Activated CD4-positive, CD25-positive, alpha-beta regulatory T cell treated with anti-CD3 and anti-CD28 coated beads, Interleukin-2, amount 50 U/mL, for 24 hours (primary cell): ENCODE data around the gene LAMB2.

Experiments used
- ATAC-seq, 2 donors: fragments of 150-1000 bp; cut with Tn5 transposase; one replicate each; pipeline ENCODE4 v1.10.0; 2021; ENCODE audit warnings: mild to moderate bottlenecking in 1 of 2, moderate library complexity in 1 of 2

LAMB2 gene

DNA sequence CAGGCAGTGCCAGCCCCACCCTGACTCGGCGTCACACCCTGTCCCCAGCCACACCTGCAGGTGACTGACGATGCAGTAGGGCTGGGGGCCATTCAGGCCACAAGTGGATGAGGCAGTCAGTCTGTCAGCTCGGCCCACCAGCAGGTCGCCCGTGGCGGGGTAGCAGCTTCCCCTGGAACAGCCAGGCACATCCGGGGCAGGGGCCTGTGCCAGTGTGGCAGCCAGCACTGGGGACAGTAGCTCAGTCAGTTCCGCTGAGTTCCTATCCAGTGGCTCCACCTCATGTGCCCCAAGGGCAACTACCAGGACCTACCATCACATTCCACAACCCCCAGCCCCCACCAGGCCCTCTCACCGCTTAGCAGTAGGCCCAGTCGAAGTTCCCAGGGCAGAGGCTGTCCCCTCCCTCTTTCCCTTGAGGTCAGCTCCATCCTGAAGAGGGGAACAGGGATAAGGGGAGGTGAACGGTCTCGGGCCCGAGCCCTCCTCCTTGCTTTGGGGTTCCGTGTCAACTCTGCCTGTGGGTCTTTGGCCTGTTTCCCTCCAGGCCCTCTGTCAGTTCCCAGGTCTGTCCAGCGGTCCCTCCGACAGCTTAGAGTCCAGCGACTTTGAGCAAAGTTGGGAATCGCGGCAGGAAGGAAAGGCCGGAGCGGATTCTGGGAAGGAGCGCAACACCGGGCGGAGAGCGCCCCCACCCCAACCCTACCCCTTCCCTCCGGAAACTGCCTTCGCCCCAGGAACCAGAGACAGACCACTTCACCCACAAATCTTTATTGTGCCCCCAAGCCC, at the start of gene LAMB2:
TSS of gene LAMB2 (minus strand) at position 614 of the 789 bp plus-strand sequence. CDS start at position 431, 183 bp downstream.
- ATAC-seq, result no peak

DNA sequence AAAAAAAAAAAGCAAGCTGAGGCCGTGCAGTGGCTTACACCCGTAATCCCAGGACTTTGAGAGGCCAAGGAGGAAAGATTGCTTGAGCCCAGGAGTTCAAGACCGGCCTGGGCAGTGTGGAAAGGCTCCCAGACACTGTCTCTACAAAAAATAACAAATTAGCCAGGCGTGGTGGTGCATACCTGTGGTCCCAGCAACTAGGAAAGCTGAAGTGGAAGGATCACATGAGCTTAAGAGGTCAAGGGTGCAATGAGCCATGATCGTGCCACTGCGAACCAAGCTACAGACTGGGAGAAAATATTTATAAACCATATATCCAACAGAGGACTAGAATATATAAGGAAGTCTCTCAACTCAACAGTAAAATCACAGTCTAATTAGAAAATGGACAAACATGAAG, 48.5 kb upstream of the LAMB2 start:
- no peak for ATAC-seq

DNA sequence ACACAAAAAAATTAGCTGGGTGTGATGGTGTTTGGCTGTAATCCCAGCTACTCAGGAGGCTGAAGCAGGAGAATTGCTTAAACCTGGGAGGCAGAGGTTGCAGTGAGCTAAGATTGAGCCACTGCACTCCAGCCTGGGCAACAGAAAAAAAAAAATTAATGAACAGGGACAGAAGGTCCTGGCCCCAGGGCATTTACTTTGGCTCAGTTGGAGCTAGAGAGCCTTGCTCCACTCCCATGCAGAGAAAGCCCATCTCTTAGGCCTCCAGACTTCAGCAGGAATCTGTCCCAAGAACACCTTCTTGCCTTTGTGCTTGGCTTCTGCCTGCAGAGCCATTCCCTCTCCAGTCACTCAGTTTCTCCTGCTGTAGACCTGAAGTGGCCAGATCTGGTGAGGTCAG, 47.3 kb upstream of the LAMB2 start:
- no peak for ATAC-seq

GRCh38 chr3:49177073-49177472, 44.2 kb upstream of the LAMB2 start:
- ATAC-seq, result no peak

DNA sequence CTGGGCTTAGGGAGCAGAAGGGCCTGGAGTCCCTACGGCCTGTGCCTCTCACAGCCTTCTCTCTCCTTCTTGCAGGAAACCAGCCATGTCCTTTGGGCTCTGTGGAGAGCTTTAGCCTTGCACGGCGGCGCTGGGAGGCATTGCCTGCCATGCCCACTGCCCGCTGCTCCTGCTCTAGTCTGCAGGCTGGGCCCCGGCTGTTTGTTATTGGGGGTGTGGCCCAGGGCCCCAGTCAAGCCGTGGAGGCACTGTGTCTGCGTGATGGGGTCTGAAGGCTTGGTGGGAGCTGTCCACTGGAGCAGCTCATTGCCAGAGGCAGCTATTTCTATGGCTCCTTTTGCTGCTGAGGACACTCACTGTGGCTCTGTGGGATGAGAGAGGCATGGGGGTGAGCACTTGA, 42.7 kb upstream of the LAMB2 start:
- ATAC-seq, result no peak

DNA sequence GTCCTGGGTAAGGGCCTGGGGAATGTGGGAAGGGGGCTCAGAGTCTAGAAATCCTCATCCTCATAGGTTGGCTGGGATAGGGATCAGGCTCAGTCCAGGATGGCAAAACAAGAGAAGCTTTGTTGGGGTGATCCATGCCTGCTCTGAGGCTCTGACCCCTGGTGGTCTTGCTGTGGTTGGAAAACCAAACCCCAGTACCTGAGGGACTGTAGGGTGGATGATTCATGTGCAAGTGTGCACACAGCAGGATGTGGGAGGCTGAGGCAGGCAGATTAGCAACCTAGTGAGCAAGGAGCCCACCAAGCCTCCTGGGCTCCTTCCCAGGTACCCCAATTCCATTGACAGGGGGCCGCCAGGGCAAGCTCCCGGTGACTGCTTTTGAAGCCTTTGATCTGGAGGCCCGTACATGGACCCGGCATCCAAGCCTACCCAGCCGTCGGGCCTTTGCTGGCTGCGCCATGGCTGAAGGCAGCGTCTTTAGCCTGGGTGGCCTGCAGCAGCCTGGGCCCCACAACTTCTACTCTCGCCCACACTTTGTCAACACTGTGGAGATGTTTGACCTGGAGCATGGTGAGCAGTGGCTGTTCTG, 41.6 kb upstream of the LAMB2 start:
- no peak for ATAC-seq

DNA sequence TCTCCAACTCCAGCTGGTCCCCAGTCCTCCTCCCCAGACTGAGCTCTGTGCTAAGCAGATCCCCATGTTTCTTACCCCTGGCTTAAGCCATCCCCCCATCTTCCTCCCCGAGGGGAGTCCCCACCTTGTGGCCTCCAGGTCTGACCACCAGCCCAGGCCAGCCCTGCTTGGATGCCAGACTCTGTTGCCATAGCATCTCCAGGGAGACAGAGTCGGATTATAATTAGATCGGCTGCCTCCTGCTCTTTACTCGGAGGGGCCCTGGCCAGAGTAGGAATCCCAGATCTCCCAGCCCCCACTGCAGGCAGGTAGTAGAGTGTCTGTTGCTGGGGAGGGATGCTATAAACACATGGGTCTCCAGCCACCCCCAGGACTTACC, 40.9 kb upstream of the LAMB2 start:
- ATAC-seq, result no peak

GRCh38 chr3:49173116-49173791, 40.4 kb upstream of the LAMB2 start:
- ATAC-seq, result no peak

DNA sequence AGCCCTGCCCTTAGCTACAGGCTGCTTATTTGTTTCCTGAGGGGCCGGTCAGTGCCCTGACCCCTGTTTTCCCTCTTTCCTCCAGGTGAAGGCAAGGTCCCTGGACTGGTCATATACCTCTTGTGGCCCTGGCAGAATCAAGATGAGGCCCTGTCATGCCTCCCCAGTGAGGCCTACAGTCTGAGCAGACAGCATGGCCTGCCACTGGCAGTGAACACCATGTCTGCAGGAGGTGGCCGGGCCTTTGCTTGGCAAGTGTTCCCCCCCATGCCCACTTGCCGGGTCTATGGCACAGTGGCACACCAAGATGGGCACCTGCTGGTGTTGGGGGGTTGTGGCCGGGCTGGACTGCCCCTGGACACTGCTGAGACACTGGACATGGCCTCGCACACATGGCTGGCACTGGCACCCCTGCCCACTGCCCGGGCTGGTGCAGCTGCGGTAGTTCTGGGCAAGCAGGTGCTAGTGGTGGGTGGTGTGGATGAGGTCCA, 39.7 kb upstream of the LAMB2 start:
- ATAC-seq, result no peak

GRCh38 chr3:49171775-49172500, 39.1 kb upstream of the LAMB2 start:
- ATAC-seq, result no peak

- peak; percentile 79 to 83 for ATAC-seq
Measured at GRCh38 chr3:49171119-49171774, 38.4 kb upstream of the LAMB2 start, which contains the start of gene KLHDC8B. TSS of gene KLHDC8B (plus strand) at chr3:49171598. CDS start at chr3:49172770, 1,172 bp downstream.

DNA sequence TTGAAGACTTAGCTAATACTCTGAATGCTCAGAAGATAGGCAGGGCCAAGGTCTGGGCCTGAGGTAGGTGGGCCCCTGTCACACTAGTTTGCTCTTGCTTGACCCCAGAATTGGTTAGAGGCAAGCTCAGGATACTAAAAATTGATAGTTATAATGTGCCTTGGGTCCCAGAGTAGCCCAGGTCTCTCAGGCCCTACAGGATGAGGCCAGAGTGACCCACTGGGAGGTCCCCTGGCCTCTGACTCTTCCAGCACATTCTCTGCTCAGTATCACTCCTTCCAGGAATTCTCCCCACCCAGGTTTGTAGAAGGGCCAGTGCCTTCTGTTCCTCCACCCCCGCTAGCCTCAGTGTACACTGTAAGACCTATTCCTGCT, 37.9 kb upstream of the LAMB2 start:
- no peak for ATAC-seq

DNA sequence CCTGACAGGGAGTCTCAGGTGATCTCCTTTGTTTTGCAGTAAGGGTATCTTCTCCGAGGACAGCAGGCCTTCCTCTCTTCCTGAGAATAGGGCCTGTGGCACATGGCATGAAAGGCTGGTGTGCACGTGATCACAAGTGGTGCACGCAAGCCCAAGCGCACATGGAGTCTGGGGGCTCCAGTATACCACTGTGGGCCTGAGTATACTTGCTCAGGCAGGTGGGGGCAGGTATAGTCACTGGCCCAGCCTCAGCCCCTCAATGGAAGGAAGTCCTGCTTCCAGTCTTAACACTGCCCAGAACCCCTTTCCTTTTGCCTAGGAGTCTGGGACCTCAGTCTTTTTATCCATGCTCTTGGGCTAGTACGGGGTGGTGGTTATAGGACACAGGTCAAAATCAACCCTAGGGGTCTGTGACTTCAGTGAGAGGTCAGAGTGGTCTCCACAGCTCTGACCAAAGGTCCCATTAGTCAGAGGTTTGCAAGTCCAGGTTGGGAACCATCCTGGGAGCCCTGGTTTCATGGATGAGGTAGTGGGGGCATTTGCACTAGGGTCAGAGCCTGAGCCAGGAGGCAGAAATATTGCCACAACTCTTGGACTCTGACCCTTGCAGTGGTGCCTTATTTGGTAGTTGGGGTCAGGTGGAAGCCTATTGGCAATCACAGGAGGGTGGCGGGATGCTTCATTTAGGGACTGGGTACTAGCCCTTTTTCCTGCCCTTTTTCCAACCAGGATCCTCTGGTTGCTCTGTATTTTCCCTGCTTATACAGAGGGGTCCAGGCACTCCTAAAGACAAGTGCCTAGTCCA, 34.1 kb upstream of the LAMB2 start:
- no peak for ATAC-seq

DNA sequence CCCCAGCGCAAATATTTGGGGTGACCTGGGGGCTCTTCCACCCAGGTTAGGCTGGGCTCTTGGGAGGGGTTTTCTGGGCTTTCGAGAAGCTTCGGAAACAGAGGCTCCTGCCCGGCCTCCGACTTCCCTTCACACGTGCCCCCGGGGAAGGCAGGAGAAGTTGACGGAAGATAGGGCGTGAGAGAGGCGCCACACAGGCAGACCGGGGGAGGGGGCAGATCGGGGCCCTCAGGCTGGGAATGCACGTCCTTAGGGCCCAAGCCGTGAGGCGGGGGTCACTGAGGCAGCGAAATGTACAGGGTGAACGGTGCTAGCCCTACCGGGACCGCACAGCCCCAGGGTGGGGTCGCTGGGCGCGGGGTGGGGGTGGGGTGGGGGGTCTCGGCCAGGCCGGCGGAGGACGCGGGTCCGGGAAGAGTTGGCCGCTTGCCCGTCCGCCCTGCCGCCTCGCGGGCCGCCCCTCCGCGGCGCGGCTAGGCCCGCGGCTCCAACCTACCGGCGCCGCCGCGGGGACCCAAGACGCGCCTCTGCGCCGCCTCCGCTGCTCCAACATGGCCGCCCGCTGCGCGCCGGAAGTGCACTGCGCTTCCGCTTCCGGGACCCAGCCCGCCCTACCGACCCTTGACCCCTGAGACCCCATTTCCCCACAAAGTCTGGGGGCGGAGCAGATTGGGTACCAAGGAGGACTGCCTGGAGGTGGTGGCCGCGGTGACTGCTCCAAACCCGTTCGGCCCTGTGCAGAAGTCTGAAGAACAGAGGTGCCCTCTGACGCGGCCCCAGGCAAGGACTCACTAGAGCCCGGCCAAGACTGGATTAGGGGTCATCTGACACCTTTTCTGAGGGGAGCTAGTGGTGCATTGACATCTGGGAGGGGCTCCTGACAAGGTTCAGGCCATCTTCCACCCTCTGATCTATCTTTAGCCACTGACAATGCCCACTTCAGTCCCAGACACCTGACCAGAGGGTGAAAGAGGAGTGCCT, 33.2 kb upstream of the LAMB2 start, which contains the start of gene CCDC71:
TSS of gene CCDC71 (minus strand) at position 561 of the 981 bp plus-strand sequence. CDS start 2,123 bp downstream, outside the sequence.
- peak; percentile 83 for ATAC-seq

GRCh38 chr3:49164983-49165720, 32.3 kb upstream of the LAMB2 start:
- ATAC-seq, result no peak

- ATAC-seq, result no peak
Measured at GRCh38 chr3:49163609-49164008, 30.8 kb upstream of the LAMB2 start.

DNA sequence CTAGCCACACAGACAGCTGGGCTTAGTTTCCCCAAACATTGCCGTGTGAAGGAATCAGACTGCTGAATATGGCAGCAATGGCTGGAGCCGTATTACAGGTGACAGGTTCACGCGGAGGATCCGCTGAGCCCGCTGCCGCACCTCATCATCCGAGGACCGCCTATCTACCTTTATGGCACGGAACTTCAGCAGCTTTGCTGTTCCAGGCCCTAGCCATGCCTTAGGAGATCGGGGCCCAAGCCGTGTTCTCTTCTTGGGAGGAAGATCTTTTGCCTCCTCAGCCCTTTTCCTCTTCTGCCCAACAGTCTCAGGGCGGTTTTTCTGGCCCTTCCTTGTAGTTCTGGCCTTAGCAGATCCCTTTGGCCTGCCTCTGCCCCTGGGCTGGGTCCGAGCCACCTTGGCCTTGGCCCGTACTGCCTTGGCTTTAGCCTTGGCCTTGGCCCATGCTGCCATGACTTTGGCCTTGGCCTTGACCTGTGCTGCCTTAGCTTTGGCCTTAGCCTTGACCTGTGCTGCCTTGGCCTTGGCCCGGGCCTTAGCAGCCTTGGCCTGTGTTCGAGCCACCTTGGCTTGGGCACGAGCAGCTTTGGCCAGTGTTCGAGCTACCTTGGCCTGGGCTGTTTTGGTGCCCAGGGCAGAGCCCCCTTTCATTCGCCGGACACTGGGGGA, 30.0 kb upstream of the LAMB2 start:
- ATAC-seq, result no peak

GRCh38 chr3:49161808-49162530, 29.1 kb upstream of the LAMB2 start:
- ATAC-seq, result no peak
